ENCODE results near the gene RNF212.

The RNF212 gene

DNA sequence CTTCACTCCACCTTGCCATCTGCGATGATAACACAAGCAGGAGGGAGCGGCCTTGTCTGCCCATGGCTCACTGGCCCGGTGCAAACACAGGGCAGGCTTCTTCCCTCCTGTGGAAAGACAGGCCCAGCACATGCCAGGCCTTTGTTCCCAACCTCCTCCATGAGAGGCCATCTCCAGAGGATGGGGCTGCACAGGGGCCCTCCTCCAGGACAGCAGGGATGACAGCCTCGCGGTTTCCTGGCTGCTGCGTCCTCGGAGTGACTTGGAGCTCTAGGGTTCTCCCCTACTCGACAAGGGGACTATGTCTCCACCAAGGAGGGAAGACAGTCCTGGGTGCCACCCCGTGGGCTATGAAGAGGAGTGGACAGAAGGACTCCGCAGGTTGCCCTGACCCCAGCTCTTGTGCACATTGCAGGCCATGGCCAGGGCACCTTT lies 21.8 kb downstream of the RNF212 start:
- H3K9ac ChIP-seq (ENCODE audit: low read length): no peak overlapping the region
- H3K27ac ChIP-seq (ENCODE audit: low read depth, low read length): no peak overlapping the region
- no peaks in the 10 kb centered on the region for H3K27me3 ChIP-seq (ENCODE audit: insufficient read depth, low read length, poor library complexity)
- H3K23ac ChIP-seq (ENCODE audit: low read length): no peak overlapping the region
- H3K4me3 ChIP-seq (ENCODE audit: low read length): no peak overlapping the region
- H4K8ac ChIP-seq (ENCODE audit: low read depth, low read length): no peak overlapping the region
- no peak overlapping the region for H2AK5ac ChIP-seq (ENCODE audit: low read length)
- no peak overlapping the region for H3K4ac ChIP-seq (ENCODE audit: low read depth, low read length)
- no peak overlapping the region for H2BK5ac ChIP-seq (ENCODE audit: low read length)
- no peak overlapping the region for H2BK15ac ChIP-seq (replicated peaks; ENCODE audit: low read depth)
- no CpG with 5 or more reads among the region's 10 CpGs for WGBS (ENCODE audit: extremely low coverage, insufficient coverage, low lambda C conversion rate)
- no peaks in the 10 kb centered on the region for H3K79me2 ChIP-seq (ENCODE audit: control insufficient read depth, insufficient read depth, low read length)
- H3K4me2 ChIP-seq (ENCODE audit: low read length): no peak overlapping the region
- no peak overlapping the region for H4K5ac ChIP-seq (ENCODE audit: low read length)
- no peak overlapping the region for H3K18ac ChIP-seq (ENCODE audit: low read length)
- no peak overlapping the region for H2BK120ac ChIP-seq (ENCODE audit: low read depth, low read length)
- no peaks in the 10 kb centered on the region for H3K36me3 ChIP-seq (ENCODE audit: control insufficient read depth, insufficient read depth, low read length)
- H3K56ac ChIP-seq (ENCODE audit: low read length): no peak overlapping the region
- no peaks in the 10 kb centered on the region for H3K79me1 ChIP-seq (ENCODE audit: low read length)
- H3K4me1 ChIP-seq (ENCODE audit: control insufficient read depth, low read depth, low read length): no peaks in the 10 kb centered on the region
- DNase-seq: no peak

DNA sequence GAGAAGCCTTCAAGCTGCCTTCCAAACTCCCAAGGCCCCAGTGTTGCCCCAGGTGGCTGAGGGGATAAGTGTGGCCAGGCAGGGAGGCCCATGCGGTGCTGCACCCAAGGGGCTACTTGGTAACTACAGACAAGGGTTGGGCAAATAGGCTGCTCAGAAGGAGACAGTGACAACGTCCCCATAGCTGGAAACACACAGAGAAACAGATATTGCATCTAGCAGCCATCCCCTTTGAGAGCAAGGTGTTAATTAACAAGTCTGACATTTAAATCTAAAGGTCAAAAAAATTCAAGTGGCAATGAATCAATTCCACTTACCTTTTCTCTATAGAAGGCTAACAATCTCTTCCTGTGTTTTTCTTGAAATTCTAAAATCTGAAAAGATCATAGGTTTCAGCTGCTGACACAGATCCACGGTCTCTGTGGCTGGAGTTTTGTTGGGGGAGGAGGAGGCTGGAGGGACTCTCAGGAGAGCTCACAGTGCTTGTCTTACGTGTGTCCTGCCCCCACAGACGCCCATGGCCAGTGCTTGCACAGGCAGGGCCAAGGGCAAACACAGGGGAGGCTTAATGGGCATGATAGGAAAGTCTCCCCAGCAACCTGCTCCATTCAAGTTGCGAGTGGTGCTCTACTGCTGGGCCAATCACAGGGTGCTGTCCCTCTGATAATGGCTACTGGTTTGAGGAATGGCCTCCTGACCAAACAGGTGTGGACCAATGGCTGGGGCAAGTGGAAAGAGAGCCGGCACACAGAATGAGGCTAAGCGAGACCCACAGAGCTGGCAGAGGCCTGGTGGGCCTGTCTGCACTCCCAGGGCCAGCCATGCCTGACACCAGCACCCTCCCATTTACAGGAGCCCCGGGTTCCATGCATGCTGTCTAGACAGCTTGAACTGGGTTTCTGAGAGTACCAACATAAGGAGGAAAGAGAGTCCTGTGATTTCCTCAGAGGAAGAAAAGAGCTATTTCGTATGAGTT lies 22.6 kb downstream of the RNF212 start:
- Histone ChIP-seq H3K4me3 (ENCODE audit: low read length) (no peak overlapping the region), H3K18ac (ENCODE audit: low read length) (no peak overlapping the region), H3K79me1 (ENCODE audit: low read length) (no peaks in the 10 kb centered on the region), H3K4me1 (ENCODE audit: control insufficient read depth, low read depth, low read length) (no peaks in the 10 kb centered on the region), H2BK5ac (ENCODE audit: low read length) (no peak overlapping the region), H3K56ac (ENCODE audit: low read length) (no peak overlapping the region), H2BK15ac (replicated peaks; ENCODE audit: low read depth) (no peak overlapping the region), H3K4me2 (ENCODE audit: low read length) (no peak overlapping the region), H4K8ac (ENCODE audit: low read depth, low read length) (no peak overlapping the region), H3K23ac (ENCODE audit: low read length) (no peak overlapping the region), H3K27me3 (ENCODE audit: insufficient read depth, low read length, poor library complexity) (no peaks in the 10 kb centered on the region), H2BK120ac (ENCODE audit: low read depth, low read length) (no peak overlapping the region), H3K79me2 (ENCODE audit: control insufficient read depth, insufficient read depth, low read length) (no peaks in the 10 kb centered on the region), H4K5ac (ENCODE audit: low read length) (no peak overlapping the region), H3K36me3 (ENCODE audit: control insufficient read depth, insufficient read depth, low read length) (no peaks in the 10 kb centered on the region), H3K4ac (ENCODE audit: low read depth, low read length) (no peak overlapping the region), H2AK5ac (ENCODE audit: low read length) (no peak overlapping the region), H3K27ac (ENCODE audit: low read depth, low read length) (no peak overlapping the region), H3K9ac (ENCODE audit: low read length) (no peak overlapping the region)
- DNase-seq: no peak
- WGBS (ENCODE audit: extremely low coverage, insufficient coverage, low lambda C conversion rate): no CpG with 5 or more reads among the region's 10 CpGs

DNA sequence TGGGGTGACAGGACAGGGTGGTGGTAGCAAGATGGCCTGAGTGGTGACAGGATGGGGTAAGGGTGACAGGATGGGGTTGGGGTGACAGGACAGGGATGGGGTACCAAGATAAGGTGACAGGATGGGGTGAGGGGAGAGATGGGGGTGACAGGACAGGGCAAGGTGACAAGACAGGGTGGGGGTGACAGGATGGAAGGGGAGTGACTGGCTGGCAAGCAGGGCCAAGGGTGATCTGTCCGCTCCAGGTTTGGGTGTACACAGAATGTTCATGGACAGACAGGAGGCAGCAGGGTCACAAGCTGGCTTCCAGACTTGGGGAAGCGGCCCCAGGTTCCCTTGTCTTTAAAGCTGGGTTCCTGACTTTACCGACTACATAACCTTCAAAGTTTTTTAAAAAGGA lies 23.3 kb downstream of the RNF212 start:
- Histone ChIP-seq H3K18ac (ENCODE audit: low read length) (no peak overlapping the region), H2AK5ac (ENCODE audit: low read length) (no peak overlapping the region), H3K4ac (ENCODE audit: low read depth, low read length) (no peak overlapping the region), H3K79me1 (ENCODE audit: low read length) (no peaks in the 10 kb centered on the region), H3K27me3 (ENCODE audit: insufficient read depth, low read length, poor library complexity) (no peaks in the 10 kb centered on the region), H2BK15ac (replicated peaks; ENCODE audit: low read depth) (no peak overlapping the region), H4K8ac (ENCODE audit: low read depth, low read length) (no peak overlapping the region), H3K4me1 (ENCODE audit: control insufficient read depth, low read depth, low read length) (no peaks in the 10 kb centered on the region), H2BK5ac (ENCODE audit: low read length) (no peak overlapping the region), H3K56ac (ENCODE audit: low read length) (no peak overlapping the region), H2BK120ac (ENCODE audit: low read depth, low read length) (no peak overlapping the region), H3K4me2 (ENCODE audit: low read length) (no peak overlapping the region), H3K79me2 (ENCODE audit: control insufficient read depth, insufficient read depth, low read length) (no peaks in the 10 kb centered on the region), H3K4me3 (ENCODE audit: low read length) (no peak overlapping the region), H3K27ac (ENCODE audit: low read depth, low read length) (no peak overlapping the region), H4K5ac (ENCODE audit: low read length) (no peak overlapping the region), H3K23ac (ENCODE audit: low read length) (no peak overlapping the region), H3K9ac (ENCODE audit: low read length) (no peak overlapping the region), H3K36me3 (ENCODE audit: control insufficient read depth, insufficient read depth, low read length) (no peaks in the 10 kb centered on the region)
- no peak for DNase-seq
- no CpG with 5 or more reads among the region's 3 CpGs for WGBS (ENCODE audit: extremely low coverage, insufficient coverage, low lambda C conversion rate)

DNA sequence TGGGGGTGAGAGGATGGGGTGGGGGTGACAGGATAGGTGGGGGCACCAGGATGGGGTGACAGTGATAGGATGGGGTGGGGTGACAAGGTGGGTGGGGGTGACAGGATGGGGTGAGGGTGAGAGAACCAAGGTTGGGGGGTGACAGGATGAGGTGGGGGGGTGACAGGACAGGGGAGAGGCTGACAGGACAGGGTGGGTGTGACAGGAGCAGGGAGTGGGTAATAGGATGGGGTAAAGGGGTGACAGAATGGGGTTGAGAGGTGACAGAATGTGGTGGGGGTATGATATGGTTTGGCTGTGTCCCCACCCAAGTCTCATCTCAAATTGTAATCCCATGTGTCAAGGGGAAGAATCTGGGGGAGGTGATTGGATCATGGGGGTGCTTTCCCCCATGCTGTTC lies 26.0 kb downstream of the RNF212 start:
- no peak overlapping the region for H3K9ac ChIP-seq (ENCODE audit: low read length)
- no peaks in the 10 kb centered on the region for H3K79me2 ChIP-seq (ENCODE audit: control insufficient read depth, insufficient read depth, low read length)
- no peaks in the 10 kb centered on the region for H3K79me1 ChIP-seq (ENCODE audit: low read length)
- no peak overlapping the region for H3K4ac ChIP-seq (ENCODE audit: low read depth, low read length)
- no peak overlapping the region for H3K27ac ChIP-seq (ENCODE audit: low read depth, low read length)
- H3K56ac ChIP-seq (ENCODE audit: low read length): no peak overlapping the region
- no peak overlapping the region for H3K4me2 ChIP-seq (ENCODE audit: low read length)
- no peaks in the 10 kb centered on the region for H3K27me3 ChIP-seq (ENCODE audit: insufficient read depth, low read length, poor library complexity)
- no peak overlapping the region for H3K4me3 ChIP-seq (ENCODE audit: low read length)
- no peak overlapping the region for H4K5ac ChIP-seq (ENCODE audit: low read length)
- no peak overlapping the region for H3K23ac ChIP-seq (ENCODE audit: low read length)
- no peak overlapping the region for H4K8ac ChIP-seq (ENCODE audit: low read depth, low read length)
- H2BK5ac ChIP-seq (ENCODE audit: low read length): no peak overlapping the region
- H3K36me3 ChIP-seq (ENCODE audit: control insufficient read depth, insufficient read depth, low read length): no peaks in the 10 kb centered on the region
- no peak overlapping the region for H3K18ac ChIP-seq (ENCODE audit: low read length)
- H2BK120ac ChIP-seq (ENCODE audit: low read depth, low read length): no peak overlapping the region
- no peak overlapping the region for H2BK15ac ChIP-seq (replicated peaks; ENCODE audit: low read depth)
- no peaks in the 10 kb centered on the region for H3K4me1 ChIP-seq (ENCODE audit: control insufficient read depth, low read depth, low read length)
- no peak overlapping the region for H2AK5ac ChIP-seq (ENCODE audit: low read length)
- DNase-seq: no peak

DNA sequence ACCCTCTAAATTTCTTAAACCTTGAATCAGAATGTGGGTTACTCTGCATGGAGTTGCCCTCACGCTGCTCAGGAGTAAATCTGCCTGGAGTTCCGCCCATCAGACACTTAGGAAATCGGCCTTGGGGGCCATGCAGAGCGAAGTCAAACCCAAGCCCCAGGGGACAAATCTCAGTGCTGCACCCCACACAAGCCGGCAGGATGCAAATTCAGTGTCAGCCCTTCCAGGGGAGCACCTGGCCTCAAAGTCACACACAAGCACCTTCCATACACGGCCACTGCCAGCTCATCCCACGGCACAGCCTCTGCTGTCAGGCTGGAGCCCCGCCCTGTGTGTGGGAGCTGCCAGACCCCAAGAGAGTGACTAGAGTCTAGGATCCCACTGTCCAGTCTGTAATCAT lies 27.4 kb downstream of the RNF212 start:
- Histone ChIP-seq H3K79me1 (ENCODE audit: low read length) (no peaks in the 10 kb centered on the region), H3K4me1 (ENCODE audit: control insufficient read depth, low read depth, low read length) (no peaks in the 10 kb centered on the region), H4K5ac (ENCODE audit: low read length) (no peak overlapping the region), H3K36me3 (ENCODE audit: control insufficient read depth, insufficient read depth, low read length) (no peaks in the 10 kb centered on the region), H2BK120ac (ENCODE audit: low read depth, low read length) (no peak overlapping the region), H2BK5ac (ENCODE audit: low read length) (no peak overlapping the region), H3K18ac (ENCODE audit: low read length) (no peak overlapping the region), H3K56ac (ENCODE audit: low read length) (no peak overlapping the region), H3K4ac (ENCODE audit: low read depth, low read length) (no peak overlapping the region), H3K27me3 (ENCODE audit: insufficient read depth, low read length, poor library complexity) (no peaks in the 10 kb centered on the region), H3K23ac (ENCODE audit: low read length) (no peak overlapping the region), H2AK5ac (ENCODE audit: low read length) (no peak overlapping the region), H3K4me3 (ENCODE audit: low read length) (no peak overlapping the region), H3K4me2 (ENCODE audit: low read length) (no peak overlapping the region), H3K27ac (ENCODE audit: low read depth, low read length) (no peak overlapping the region), H3K9ac (ENCODE audit: low read length) (no peak overlapping the region), H2BK15ac (replicated peaks; ENCODE audit: low read depth) (no peak overlapping the region), H3K79me2 (ENCODE audit: control insufficient read depth, insufficient read depth, low read length) (no peaks in the 10 kb centered on the region), H4K8ac (ENCODE audit: low read depth, low read length) (no peak overlapping the region)
- no peak for DNase-seq
- no CpG with 5 or more reads among the region's 8 CpGs for WGBS (ENCODE audit: extremely low coverage, insufficient coverage, low lambda C conversion rate)

DNA sequence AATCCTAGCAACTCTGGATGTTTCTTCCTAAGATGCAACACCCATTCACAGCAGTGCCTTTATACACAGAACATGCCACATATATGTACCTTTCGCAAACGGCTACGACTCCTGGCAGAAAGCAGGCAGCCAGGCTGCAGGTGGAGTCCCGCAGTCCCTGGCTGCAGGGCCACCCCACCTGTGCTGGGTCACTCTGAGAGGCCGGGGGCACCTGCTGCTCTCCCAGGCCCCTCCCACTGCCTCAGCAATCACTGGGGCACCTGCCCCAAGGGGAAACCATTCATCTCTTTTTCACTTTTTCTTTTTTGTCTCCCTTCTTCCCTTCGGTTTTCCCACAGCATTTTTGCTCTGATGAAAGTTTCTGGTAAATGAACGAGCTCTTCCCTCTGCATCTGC lies 28.0 kb downstream of the RNF212 start:
- Histone ChIP-seq H3K56ac (ENCODE audit: low read length) (no peak overlapping the region), H3K4me1 (ENCODE audit: control insufficient read depth, low read depth, low read length) (no peaks in the 10 kb centered on the region), H2AK5ac (ENCODE audit: low read length) (no peak overlapping the region), H2BK15ac (replicated peaks; ENCODE audit: low read depth) (no peak overlapping the region), H3K23ac (ENCODE audit: low read length) (no peak overlapping the region), H3K79me1 (ENCODE audit: low read length) (no peaks in the 10 kb centered on the region), H3K27ac (ENCODE audit: low read depth, low read length) (no peak overlapping the region), H3K4me2 (ENCODE audit: low read length) (no peak overlapping the region), H4K8ac (ENCODE audit: low read depth, low read length) (no peak overlapping the region), H2BK5ac (ENCODE audit: low read length) (no peak overlapping the region), H3K4ac (ENCODE audit: low read depth, low read length) (no peak overlapping the region), H3K18ac (ENCODE audit: low read length) (no peak overlapping the region), H2BK120ac (ENCODE audit: low read depth, low read length) (no peak overlapping the region), H3K4me3 (ENCODE audit: low read length) (no peak overlapping the region), H3K36me3 (ENCODE audit: control insufficient read depth, insufficient read depth, low read length) (no peaks in the 10 kb centered on the region), H4K5ac (ENCODE audit: low read length) (no peak overlapping the region), H3K79me2 (ENCODE audit: control insufficient read depth, insufficient read depth, low read length) (no peaks in the 10 kb centered on the region), H3K27me3 (ENCODE audit: insufficient read depth, low read length, poor library complexity) (no peaks in the 10 kb centered on the region), H3K9ac (ENCODE audit: low read length) (no peak overlapping the region)
- no CpG with 5 or more reads among the region's 7 CpGs for WGBS (ENCODE audit: extremely low coverage, insufficient coverage, low lambda C conversion rate)
- DNase-seq: no peak

Measured in mesendoderm (in vitro differentiated cells).